RPMI7951 (cell line): Measurements from ENCODE around the gene TBC1D3D. TPM values are rescaled to one million over a fixed set of nuclear protein-coding genes. Genes with fewer than 3 reads are reported as not detected.
"Not testable (repeated sequence)": the region's sequence is repeated elsewhere in the genome, so short reads cannot be mapped to it uniquely, and the experiment has no call there.

Source experiments
- DNase-seq: peaks from one replicate; pipeline ENCODE4 v3.0.0-alpha.2; 2012; ENCODE audit warnings: low read depth
- total RNA-seq: library from RNA; depleted of rRNA; stranded (reverse); fragments of >200 nt; shearing (Covaris generic); gene quantifications from 2 replicates; pipeline ENCODE4 v1.2.3, GENCODE V29; 2014; rRNA removed

Gene TBC1D3D
- total RNA-seq = not detected in 2 replicates

DNA sequence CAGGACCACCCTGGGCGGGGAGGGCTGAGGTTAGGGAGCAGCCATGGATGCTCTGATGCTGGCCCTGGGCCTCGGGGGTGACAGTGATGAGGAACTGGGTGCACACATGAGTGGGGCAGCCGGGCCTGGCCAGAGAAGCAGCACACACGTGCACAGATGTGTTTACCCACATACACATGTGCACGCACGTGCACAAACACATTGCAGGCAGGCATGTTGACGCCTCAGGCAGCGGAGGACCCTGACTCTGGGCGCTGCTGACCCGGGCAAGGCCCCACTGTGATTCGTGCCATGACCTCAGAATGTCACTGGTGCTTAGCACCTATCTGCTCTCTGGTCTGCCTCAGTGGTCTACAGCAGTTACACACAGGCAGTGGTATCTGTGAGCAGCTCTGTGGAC, at the start of gene TBC1D3D:
Gene TBC1D3D, plus strand, starts transcription at position 301 of the 400 bp plus-strand sequence. CDS start 1,585 bp downstream, outside the sequence.
- DNase-seq = not testable (repeated sequence)

DNA sequence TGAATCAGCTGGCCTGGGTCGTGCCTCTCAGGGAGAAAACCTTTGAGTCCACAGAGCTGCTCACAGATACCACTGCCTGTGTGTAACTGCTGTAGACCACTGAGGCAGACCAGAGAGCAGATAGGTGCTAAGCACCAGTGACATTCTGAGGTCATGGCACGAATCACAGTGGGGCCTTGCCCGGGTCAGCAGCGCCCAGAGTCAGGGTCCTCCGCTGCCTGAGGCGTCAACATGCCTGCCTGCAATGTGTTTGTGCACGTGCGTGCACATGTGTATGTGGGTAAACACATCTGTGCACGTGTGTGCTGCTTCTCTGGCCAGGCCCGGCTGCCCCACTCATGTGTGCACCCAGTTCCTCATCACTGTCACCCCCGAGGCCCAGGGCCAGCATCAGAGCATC, 14.8 kb upstream of the TBC1D3D start, which contains the start of gene TBC1D3L:
Gene TBC1D3L, minus strand, starts transcription at position 101 of the 400 bp plus-strand sequence. CDS start 1,540 bp downstream, outside the sequence.
- not testable (repeated sequence) for DNase-seq

Other genes starting within 250 kb of the TBC1D3D start
- not detected in 2 replicates for gene TBC1D3K, start 79.6 kb upstream of the TBC1D3D start, total RNA-seq
- 1.5 and 2.8 TPM in 2 replicates for gene TBC1D3L, start 14.9 kb upstream of the TBC1D3D start, total RNA-seq
- not detected in 2 replicates for gene TBC1D3C, start 64.7 kb downstream of the TBC1D3D start, total RNA-seq
- not detected in 2 replicates for gene TBC1D3E, start 124.0 kb downstream of the TBC1D3D start, total RNA-seq
- gene TBC1D3, start 188.6 kb downstream of the TBC1D3D start, total RNA-seq = not detected in 2 replicates